Loucy (cell line): ENCODE results near the gene MUS81.

Experiments used
- H2AFZ ChIP-seq: fragments of 200-600 bp; sonication (generic); 2 replicates; pipeline ENCODE4 v1.6.0; 2016; ENCODE audit warnings: antibody characterized with exemption, mild to moderate bottlenecking, low read length, moderate library complexity
- H3F3A ChIP-seq: fragments of 200-600 bp; 2 replicates; pipeline ENCODE4 v1.6.0; 2016; ENCODE audit warnings: antibody characterized with exemption, low read depth, mild to moderate bottlenecking
- H3K27me3 ChIP-seq: fragments of 200-600 bp; sonication (generic); 2 replicates; pipeline ENCODE4 v1.6.1; 2014; ENCODE audit warnings: low read length, mild to moderate bottlenecking; ENCODE audit not compliant: insufficient read depth, poor library complexity, severe bottlenecking
- H3K36me3 ChIP-seq: fragments of 200-600 bp; sonication (generic); 2 replicates; pipeline ENCODE4 v1.6.1; 2016; ENCODE audit warnings: low read length; ENCODE audit not compliant: insufficient read depth
- H3K4me1 ChIP-seq: fragments of 200-600 bp; sonication (generic); 2 replicates; pipeline ENCODE4 v1.5.1; 2014; ENCODE audit warnings: low read length, mild to moderate bottlenecking; ENCODE audit not compliant: insufficient read depth, poor library complexity, severe bottlenecking
- H3K4me2 ChIP-seq: fragments of 200-600 bp; sonication (generic); 2 replicates; pipeline ENCODE4 v1.6.0; 2014; ENCODE audit warnings: antibody characterized with exemption, low read length, low read depth, mild to moderate bottlenecking; ENCODE audit not compliant: poor library complexity, severe bottlenecking
- H3K4me3 ChIP-seq: fragments of 200-600 bp; sonication (generic); 2 replicates; pipeline ENCODE4 v1.5.1; 2014; ENCODE audit warnings: low read length, mild to moderate bottlenecking, mixed read lengths; ENCODE audit not compliant: poor library complexity, severe bottlenecking
- H3K79me2 ChIP-seq: fragments of 200-600 bp; sonication (generic); 2 replicates; pipeline ENCODE4 v1.6.1; 2014; ENCODE audit warnings: low read length; ENCODE audit not compliant: insufficient read depth
- H3K9ac ChIP-seq: fragments of 200-600 bp; sonication (generic); 2 replicates; pipeline ENCODE4 v1.6.0; 2014; ENCODE audit warnings: mild to moderate bottlenecking, low read depth, low read length, moderate library complexity; ENCODE audit not compliant: poor library complexity, severe bottlenecking
- H3K9me2 ChIP-seq: fragments of 200-600 bp; sonication (generic); replicated peaks from 2 replicates; pipeline ENCODE4 v1.6.1; 2016; ENCODE audit warnings: low read depth, low read length, mixed read lengths
- H3K9me3 ChIP-seq: fragments of 200-600 bp; sonication (generic); 2 replicates; pipeline ENCODE4 v1.6.1; 2014; ENCODE audit warnings: mild to moderate bottlenecking, antibody characterized with exemption, low read length, low read depth; ENCODE audit not compliant: insufficient read depth
- H4K20me1 ChIP-seq: fragments of 200-600 bp; sonication (generic); 2 replicates; pipeline ENCODE4 v1.6.0; 2014; ENCODE audit warnings: antibody characterized with exemption, low read length, mild to moderate bottlenecking; ENCODE audit not compliant: insufficient read depth, poor library complexity, severe bottlenecking
- EZH2phosphoT487 ChIP-seq: fragments of 200-600 bp; IDR thresholded peaks from 2 replicates; pipeline ENCODE4 v1.6.1; 2018; ENCODE audit warnings: antibody characterized with exemption, mild to moderate bottlenecking, moderate library complexity, borderline replicate concordance
- TF ChIP-seq, protein P1 (sequence below): fragments of 200-600 bp; sonication (generic); conservative IDR thresholded peaks from 2 replicates; pipeline ENCODE4 v1.5.1; 2014; ENCODE audit warnings: mild to moderate bottlenecking, antibody characterized with exemption, low read length

Gene MUS81

DNA sequence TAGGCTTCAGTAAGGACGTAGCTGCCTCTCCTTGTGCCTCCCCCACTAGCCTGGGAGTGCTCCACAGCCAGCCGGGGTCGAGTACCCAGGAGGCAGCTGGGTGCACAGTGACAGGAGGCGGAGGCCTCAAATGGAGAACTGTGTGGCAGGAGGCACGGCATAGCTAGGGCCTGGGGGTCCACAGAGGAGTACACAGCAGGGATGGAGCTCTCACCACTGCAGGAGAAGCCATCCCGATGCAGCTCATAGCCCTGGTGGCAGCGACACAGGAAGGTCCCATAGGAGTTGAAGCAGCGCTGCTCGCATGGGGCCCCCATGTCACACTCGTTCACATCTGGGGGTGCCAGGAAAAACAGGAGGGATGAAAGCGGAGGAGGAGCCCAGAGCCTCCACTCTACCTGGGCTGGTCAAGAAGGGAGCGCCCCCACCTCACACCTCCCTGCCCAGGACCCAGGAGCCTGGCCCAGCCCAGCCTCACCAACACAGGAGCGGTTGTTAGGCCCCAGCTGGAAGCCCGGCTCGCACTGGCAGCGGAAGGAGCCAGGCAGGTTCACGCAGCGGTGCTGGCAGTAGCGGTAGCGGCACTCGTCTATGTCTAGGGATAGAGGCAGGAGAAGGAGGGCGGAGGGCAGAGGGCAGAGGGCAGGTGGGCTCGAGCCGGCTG lies 9.5 kb downstream of the MUS81 start:
- Histone ChIP-seq H3K36me3 (peaks cover 8% of the 10 kb centered on the region; the same call in 1 of the 2 replicates), H4K20me1 (peaks cover 4% of the 10 kb centered on the region)

GRCh38 chr11:65870307-65870658 lies 10.1 kb downstream of the MUS81 start:
- H3K36me3 ChIP-seq = peaks cover 3% of the 10 kb centered on the region; the same call in 1 of the 2 replicates
- peaks cover 4% of the 10 kb centered on the region for H4K20me1 ChIP-seq
- H3K9me3 ChIP-seq = no peaks in the 10 kb centered on the region
- peak overlapping the region; percentile 0 for H3K9ac ChIP-seq
- peak overlapping the region; percentile 21 for H3K4me3 ChIP-seq
- H3K4me1 ChIP-seq = peaks cover 34% of the 10 kb centered on the region
- TF ChIP-seq EZH2phosphoT487 = no peak
- TF ChIP-seq, protein P1, sequence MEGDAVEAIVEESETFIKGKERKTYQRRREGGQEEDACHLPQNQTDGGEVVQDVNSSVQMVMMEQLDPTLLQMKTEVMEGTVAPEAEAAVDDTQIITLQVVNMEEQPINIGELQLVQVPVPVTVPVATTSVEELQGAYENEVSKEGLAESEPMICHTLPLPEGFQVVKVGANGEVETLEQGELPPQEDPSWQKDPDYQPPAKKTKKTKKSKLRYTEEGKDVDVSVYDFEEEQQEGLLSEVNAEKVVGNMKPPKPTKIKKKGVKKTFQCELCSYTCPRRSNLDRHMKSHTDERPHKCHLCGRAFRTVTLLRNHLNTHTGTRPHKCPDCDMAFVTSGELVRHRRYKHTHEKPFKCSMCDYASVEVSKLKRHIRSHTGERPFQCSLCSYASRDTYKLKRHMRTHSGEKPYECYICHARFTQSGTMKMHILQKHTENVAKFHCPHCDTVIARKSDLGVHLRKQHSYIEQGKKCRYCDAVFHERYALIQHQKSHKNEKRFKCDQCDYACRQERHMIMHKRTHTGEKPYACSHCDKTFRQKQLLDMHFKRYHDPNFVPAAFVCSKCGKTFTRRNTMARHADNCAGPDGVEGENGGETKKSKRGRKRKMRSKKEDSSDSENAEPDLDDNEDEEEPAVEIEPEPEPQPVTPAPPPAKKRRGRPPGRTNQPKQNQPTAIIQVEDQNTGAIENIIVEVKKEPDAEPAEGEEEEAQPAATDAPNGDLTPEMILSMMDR = no peak
- no peaks in the 10 kb centered on the region for H3K9me2 ChIP-seq
- H3F3A ChIP-seq = no peaks in the 10 kb centered on the region
- H3K79me2 ChIP-seq = peaks cover 2% of the 10 kb centered on the region; the same call in 1 of the 2 replicates
- H3K4me2 ChIP-seq = peak overlapping the region; percentile 41
- no peaks in the 10 kb centered on the region for H3K27me3 ChIP-seq
- H2AFZ ChIP-seq = no peak overlapping the region

More for the DNA sequence above, 9.5 kb downstream of the MUS81 start:
- no peaks in the 10 kb centered on the region for H3K27me3 ChIP-seq
- H3K4me2 ChIP-seq = peak overlapping the region; percentile 41
- H3K9me3 ChIP-seq = no peaks in the 10 kb centered on the region
- H3K4me3 ChIP-seq = peak overlapping the region; percentile 21
- no peak for TF ChIP-seq EZH2phosphoT487
- TF ChIP-seq, protein P1 = no peak
- H2AFZ ChIP-seq = no peak overlapping the region
- no peaks in the 10 kb centered on the region for H3K9me2 ChIP-seq
- H3K4me1 ChIP-seq = peaks cover 34% of the 10 kb centered on the region
- peaks cover 5% of the 10 kb centered on the region; the same call in 1 of the 2 replicates for H3K79me2 ChIP-seq
- H3F3A ChIP-seq = no peaks in the 10 kb centered on the region
- peak overlapping the region; percentile 0 for H3K9ac ChIP-seq

DNA sequence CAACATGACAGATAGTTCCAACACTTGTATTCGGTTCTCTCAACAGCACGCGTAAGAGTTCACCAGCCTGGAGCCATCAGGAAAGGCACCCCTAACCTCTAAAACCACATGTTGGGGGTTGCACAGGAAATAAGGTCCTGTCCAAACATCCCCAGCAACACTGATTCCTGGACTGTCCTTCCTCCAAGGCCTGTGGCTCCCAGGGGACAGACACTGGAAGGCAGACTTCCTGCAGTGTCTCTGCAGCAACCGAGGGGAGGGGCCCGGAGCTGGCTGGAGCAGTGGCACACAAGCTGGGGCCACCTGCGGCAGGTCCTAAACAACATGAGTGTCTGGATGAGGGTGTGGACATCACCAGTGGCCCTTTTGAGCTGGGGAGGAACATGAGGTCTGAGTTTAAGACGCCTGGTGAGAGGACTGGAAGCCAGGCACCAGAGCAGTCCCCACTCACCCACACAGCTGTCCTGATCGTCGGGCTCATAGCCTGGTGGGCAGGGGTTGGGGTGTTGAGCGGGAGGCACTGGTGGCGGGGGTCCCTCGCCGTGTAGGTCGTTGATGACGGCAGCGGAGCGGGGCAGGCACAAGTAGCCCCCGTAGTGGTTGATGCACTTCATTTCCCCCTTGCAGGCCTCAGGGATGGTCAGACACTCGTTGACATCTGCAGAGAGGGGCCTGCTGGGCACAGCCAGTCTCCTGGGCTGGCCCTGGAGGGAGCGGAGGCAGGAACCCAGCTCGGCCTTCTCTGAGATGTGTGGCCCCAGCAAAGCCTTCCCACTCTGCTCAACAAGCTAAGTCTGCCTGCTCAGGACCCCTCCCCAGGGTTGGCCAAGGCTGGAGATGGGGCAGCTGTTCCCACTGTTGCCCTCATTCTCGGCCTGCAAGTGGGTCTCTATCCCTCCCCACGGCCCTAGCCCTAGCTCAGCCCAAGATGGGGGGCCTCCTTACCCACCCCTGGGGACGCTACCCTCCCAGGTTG lies 10.8 kb downstream of the MUS81 start:
- peak overlapping the region; percentile 21 for H3K4me3 ChIP-seq
- peak overlapping the region; percentile 41 for H3K4me2 ChIP-seq
- H3F3A ChIP-seq = no peaks in the 10 kb centered on the region
- H3K9me2 ChIP-seq = no peaks in the 10 kb centered on the region
- peaks cover 4% of the 10 kb centered on the region for H4K20me1 ChIP-seq
- no peaks in the 10 kb centered on the region; the same call in 1 of the 2 replicates for H3K36me3 ChIP-seq
- H2AFZ ChIP-seq = no peak overlapping the region
- H3K4me1 ChIP-seq = peaks cover 34% of the 10 kb centered on the region
- no peaks in the 10 kb centered on the region for H3K9me3 ChIP-seq
- peak overlapping the region; percentile 0 for H3K9ac ChIP-seq
- no peaks in the 10 kb centered on the region for H3K79me2 ChIP-seq
- TF ChIP-seq, protein P1 = no peak
- no peak for TF ChIP-seq EZH2phosphoT487
- no peaks in the 10 kb centered on the region for H3K27me3 ChIP-seq
